Upper lobe of left lung (tissue), 4 donors: ENCODE measurements around the gene CNTNAP2.

ENCODE experiments used
- POLR2A ChIP-seq, 4 donors: fragments of 450-650 bp; IDR thresholded peaks; one replicate each; pipeline ENCODE4 v1.5.1; 2016 to 2017; ENCODE audit warnings: antibody characterized with exemption in 4 of 4, mild to moderate bottlenecking in 2 of 4
- POLR2AphosphoS5 ChIP-seq, 2 donors: sonication (generic); formaldehyde crosslinking; IDR thresholded peaks; one replicate each; pipeline ENCODE4 v1.5.1; 2017; ENCODE audit warnings: antibody characterized with exemption in 2 of 2

- TF ChIP-seq POLR2A (IDR thresholded peaks at IDR 0.05) (no peak), POLR2AphosphoS5 (IDR thresholded peaks at IDR 0.05) (no peak)
Measured at GRCh38 chr7:147859486-147859885, 1742.9 kb downstream of the CNTNAP2 start.
